ENCODE results near the gene KCTD11. TPM values are rescaled to one million over a fixed set of nuclear protein-coding genes. Genes with fewer than 3 reads are reported as not detected.
A peak's percentile ranks its signal among the peaks of the same experiment; 100 is the strongest.

The KCTD11 gene
- total and polyA plus RNA-seq, 2 of the 13 experiments (the other 11 are each of a cell fraction or from before 2014, with no cell fraction given) = 1.6 to 2.6 TPM

GRCh38 chr17:7347630-7348477 is 4.1 kb upstream of the KCTD11 start (continued):
- TF ChIP-seq SKI (IDR thresholded peaks at IDR 0.05; ENCODE audit: partially characterized antibody) (no peak), RELA (CRISPR knock-in tag; IDR thresholded peaks at IDR 0.05) (no peak), AGO1 (IDR thresholded peaks at IDR 0.05; ENCODE audit: low read depth, low read length, poor library complexity, severe bottlenecking) (peak; percentile 68), E2F1 (CRISPR knock-in tag; IDR thresholded peaks at IDR 0.05) (no peak), TBX3 (IDR thresholded peaks at IDR 0.05; ENCODE audit: borderline replicate concordance) (no peak), THRA (CRISPR knock-in tag; IDR thresholded peaks at IDR 0.05; ENCODE audit: borderline replicate concordance) (no peak), HNF4A (CRISPR knock-in tag; IDR thresholded peaks at IDR 0.05) (no peak), HOXA9 (CRISPR knock-in tag; IDR thresholded peaks at IDR 0.05; ENCODE audit: borderline replicate concordance) (no peak), MYC (CRISPR knock-in tag; IDR thresholded peaks at IDR 0.05; ENCODE audit: borderline replicate concordance) (no peak), ZC3H13 (CRISPR knock-in tag; IDR thresholded peaks at IDR 0.05) (peak; percentile 42; the same call in 1 of the 2 replicates), PTBP1 (IDR thresholded peaks at IDR 0.05; ENCODE audit: low read depth, low read length, poor library complexity, severe bottlenecking) (no peak), NR1H2 (CRISPR knock-in tag; IDR thresholded peaks at IDR 0.05; ENCODE audit: borderline replicate concordance, low read depth) (no peak), DZIP1 (CRISPR knock-in tag; IDR thresholded peaks at IDR 0.05) (no peak), GLMP (CRISPR knock-in tag; IDR thresholded peaks at IDR 0.05; ENCODE audit: borderline replicate concordance) (no peak), HNF1A (IDR thresholded peaks at IDR 0.05; ENCODE audit: low read depth) (no peak), HNF1A (CRISPR knock-in tag; IDR thresholded peaks at IDR 0.05; ENCODE audit: borderline replicate concordance) (0 out of 2 replicates have a peak, but pooled peaks have one; percentile 10), PCBP2 (optimal IDR thresholded peaks at IDR 0.05; ENCODE audit: low read depth, low read length, poor library complexity, severe bottlenecking) (no peak)
